ENCODE data around the gene ANXA3.

The ANXA3 gene

GRCh38 chr4:78634011-78634664, 82.6 kb downstream of the ANXA3 start:
- no peak overlapping the region for H3K27ac ChIP-seq
- no peak for TF ChIP-seq CTCF (conservative IDR thresholded peaks at IDR 0.05; ENCODE audit: low read depth, low read length)
- H3K79me2 ChIP-seq (ENCODE audit: insufficient read depth, low read depth): no peaks in the 10 kb centered on the region
- no peak overlapping the region for H3K9ac ChIP-seq
- no peaks in the 10 kb centered on the region for H3K36me3 ChIP-seq (ENCODE audit: insufficient read depth)
- no peaks in the 10 kb centered on the region for H4K20me1 ChIP-seq (ENCODE audit: insufficient read depth)
- H3K4me3 ChIP-seq (IDR thresholded peaks at IDR 0.05; ENCODE audit: insufficient read depth, low read depth, low read length): no peak overlapping the region
- peaks cover 70% of the 10 kb centered on the region for H3K4me1 ChIP-seq (ENCODE audit: low read depth, poor library complexity, severe bottlenecking)
- H2AFZ ChIP-seq (ENCODE audit: low read depth): peak overlapping the region; percentile 34; the same call in 1 of the 2 replicates
- peak overlapping the region; percentile 18 for H3K4me2 ChIP-seq
- H3K27me3 ChIP-seq (ENCODE audit: insufficient read depth, low read depth): no peaks in the 10 kb centered on the region

- Histone ChIP-seq H3K36me3 (ENCODE audit: insufficient read depth) (no peaks in the 10 kb centered on the region), H3K4me3 (IDR thresholded peaks at IDR 0.05; ENCODE audit: insufficient read depth, low read depth, low read length) (peak overlapping the region; percentile 23), H3K79me2 (ENCODE audit: insufficient read depth, low read depth) (no peaks in the 10 kb centered on the region), H3K4me2 (peak overlapping the region; percentile 66), H2AFZ (ENCODE audit: low read depth) (no peak overlapping the region), H3K9ac (no peak overlapping the region; the same call in 1 of the 2 replicates), H3K4me1 (ENCODE audit: low read depth, poor library complexity, severe bottlenecking) (peaks cover 80% of the 10 kb centered on the region), H4K20me1 (ENCODE audit: insufficient read depth) (no peaks in the 10 kb centered on the region), H3K27me3 (ENCODE audit: insufficient read depth, low read depth) (no peaks in the 10 kb centered on the region), H3K27ac (peak overlapping the region; percentile 62)
- TF ChIP-seq CTCF (conservative IDR thresholded peaks at IDR 0.05; ENCODE audit: low read depth, low read length): no peak
These were observed 87.0 kb downstream of the ANXA3 start for GRCh38 chr4:78638337-78639172.

GRCh38 chr4:78640714-78641113, 89.1 kb downstream of the ANXA3 start:
- H3K79me2 ChIP-seq (ENCODE audit: insufficient read depth, low read depth): no peaks in the 10 kb centered on the region
- no peaks in the 10 kb centered on the region for H4K20me1 ChIP-seq (ENCODE audit: insufficient read depth)
- TF ChIP-seq CTCF (conservative IDR thresholded peaks at IDR 0.05; ENCODE audit: low read depth, low read length): no peak
- no peak overlapping the region for H3K27ac ChIP-seq
- no peaks in the 10 kb centered on the region for H3K27me3 ChIP-seq (ENCODE audit: insufficient read depth, low read depth)
- H3K4me1 ChIP-seq (ENCODE audit: low read depth, poor library complexity, severe bottlenecking): peaks cover 89% of the 10 kb centered on the region
- H3K36me3 ChIP-seq (ENCODE audit: insufficient read depth): no peaks in the 10 kb centered on the region
- H3K9ac ChIP-seq: no peak overlapping the region
- no peak overlapping the region for H3K4me2 ChIP-seq
- H2AFZ ChIP-seq (ENCODE audit: low read depth): no peak overlapping the region
- H3K4me3 ChIP-seq (IDR thresholded peaks at IDR 0.05; ENCODE audit: insufficient read depth, low read depth, low read length): no peak overlapping the region

- Histone ChIP-seq H3K79me2 (ENCODE audit: insufficient read depth, low read depth) (no peaks in the 10 kb centered on the region), H3K4me1 (ENCODE audit: low read depth, poor library complexity, severe bottlenecking) (peaks cover 80% of the 10 kb centered on the region), H2AFZ (ENCODE audit: low read depth) (peak overlapping the region; percentile 24), H3K9ac (no peak overlapping the region), H3K4me3 (IDR thresholded peaks at IDR 0.05; ENCODE audit: insufficient read depth, low read depth, low read length) (no peak overlapping the region), H3K4me2 (peak overlapping the region; percentile 53), H4K20me1 (ENCODE audit: insufficient read depth) (no peaks in the 10 kb centered on the region), H3K36me3 (ENCODE audit: insufficient read depth) (no peaks in the 10 kb centered on the region), H3K27ac (no peak overlapping the region), H3K27me3 (ENCODE audit: insufficient read depth, low read depth) (no peaks in the 10 kb centered on the region)
- TF ChIP-seq CTCF (conservative IDR thresholded peaks at IDR 0.05; ENCODE audit: low read depth, low read length): no peak
These were observed 91.4 kb downstream of the ANXA3 start for GRCh38 chr4:78642934-78643333.
